Uterus (tissue), 2 donors: ENCODE results near the gene GFRA4.

ENCODE experiments used
- POLR2A ChIP-seq, 2 donors: fragments of 450-650 bp; IDR thresholded peaks; one replicate each; pipeline ENCODE4 v1.6.1; 2016; ENCODE audit warnings: antibody characterized with exemption in 2 of 2, mild to moderate bottlenecking in 1 of 2, moderate library complexity in 1 of 2
- TF ChIP-seq, protein P1 (sequence below), 4 experiments: fragments of 200-600 bp in 2 of 4; fragments of 450-650 bp in 2 of 4; sonication (generic) in 2 of 4; IDR thresholded peaks; one replicate each; pipeline ENCODE4 v1.5.1; 2016 to 2019; ENCODE audit warnings: antibody characterized with exemption in 4 of 4, mild to moderate bottlenecking in 2 of 4, moderate library complexity in 1 of 4

DNA sequence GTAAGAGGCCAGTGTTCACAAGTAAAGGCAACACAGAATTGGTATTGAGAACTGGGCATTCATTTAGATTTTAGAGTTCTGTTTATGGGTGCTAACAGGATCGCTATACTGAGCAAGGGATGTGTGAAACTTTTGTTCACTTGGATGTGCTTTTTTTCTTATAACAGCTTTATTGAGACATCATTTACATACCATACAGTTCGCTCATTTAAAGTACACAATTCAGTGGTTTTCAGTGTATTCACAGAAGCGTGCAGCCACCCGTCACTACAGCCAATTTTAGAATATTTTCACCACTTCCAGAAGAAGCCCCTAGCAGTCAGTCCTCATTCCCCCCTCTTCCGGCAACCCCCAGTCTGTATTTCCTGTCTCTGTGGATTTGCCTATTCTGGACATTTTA is 48.7 kb downstream of the GFRA4 start:
- TF ChIP-seq, protein P1, sequence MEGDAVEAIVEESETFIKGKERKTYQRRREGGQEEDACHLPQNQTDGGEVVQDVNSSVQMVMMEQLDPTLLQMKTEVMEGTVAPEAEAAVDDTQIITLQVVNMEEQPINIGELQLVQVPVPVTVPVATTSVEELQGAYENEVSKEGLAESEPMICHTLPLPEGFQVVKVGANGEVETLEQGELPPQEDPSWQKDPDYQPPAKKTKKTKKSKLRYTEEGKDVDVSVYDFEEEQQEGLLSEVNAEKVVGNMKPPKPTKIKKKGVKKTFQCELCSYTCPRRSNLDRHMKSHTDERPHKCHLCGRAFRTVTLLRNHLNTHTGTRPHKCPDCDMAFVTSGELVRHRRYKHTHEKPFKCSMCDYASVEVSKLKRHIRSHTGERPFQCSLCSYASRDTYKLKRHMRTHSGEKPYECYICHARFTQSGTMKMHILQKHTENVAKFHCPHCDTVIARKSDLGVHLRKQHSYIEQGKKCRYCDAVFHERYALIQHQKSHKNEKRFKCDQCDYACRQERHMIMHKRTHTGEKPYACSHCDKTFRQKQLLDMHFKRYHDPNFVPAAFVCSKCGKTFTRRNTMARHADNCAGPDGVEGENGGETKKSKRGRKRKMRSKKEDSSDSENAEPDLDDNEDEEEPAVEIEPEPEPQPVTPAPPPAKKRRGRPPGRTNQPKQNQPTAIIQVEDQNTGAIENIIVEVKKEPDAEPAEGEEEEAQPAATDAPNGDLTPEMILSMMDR (IDR thresholded peaks at IDR 0.05) = no peak
- TF ChIP-seq POLR2A (IDR thresholded peaks at IDR 0.05) = no peak
